HG02885 (cell line): ENCODE measurements around the gene SLC44A3.
"Not testable (repeated sequence)": the region's sequence is repeated elsewhere in the genome, so short reads cannot be mapped to it uniquely, and the experiment has no call there.

ENCODE experiments used
- ATAC-seq: cut with Tn5 transposase; IDR thresholded peaks from one replicate; pipeline ENCODE4 v1.9.1; 2021; ENCODE audit warnings: mild to moderate bottlenecking; ENCODE audit not compliant: unreplicated experiment, poor library complexity

The SLC44A3 gene

GRCh38 chr1:94832446-94832845, 12.3 kb downstream of the SLC44A3 start:
- no peak for ATAC-seq

- no peak for ATAC-seq
These were observed 12.9 kb downstream of the SLC44A3 start for GRCh38 chr1:94832931-94833585.

DNA sequence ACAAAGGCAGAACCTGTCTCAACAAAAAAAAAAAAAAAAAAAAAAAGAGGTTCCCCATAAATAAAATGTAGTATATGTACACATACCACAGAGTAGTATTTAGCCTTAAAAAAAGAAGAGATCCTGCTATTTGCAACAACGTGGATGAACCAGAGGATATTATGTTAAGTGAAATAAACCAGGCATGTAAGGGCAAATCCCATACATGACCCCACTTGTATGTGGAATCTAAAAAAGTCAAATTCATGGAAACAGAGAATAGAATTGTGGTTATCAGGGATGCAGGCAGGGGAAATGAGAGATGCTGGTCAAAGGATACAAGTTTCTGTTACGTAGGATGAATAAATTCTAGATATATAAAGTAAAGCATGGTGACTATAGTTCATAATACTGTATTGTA, 16.7 kb downstream of the SLC44A3 start:
- no peak for ATAC-seq

GRCh38 chr1:94840381-94840780, 20.2 kb downstream of the SLC44A3 start:
- not testable (repeated sequence) for ATAC-seq

DNA sequence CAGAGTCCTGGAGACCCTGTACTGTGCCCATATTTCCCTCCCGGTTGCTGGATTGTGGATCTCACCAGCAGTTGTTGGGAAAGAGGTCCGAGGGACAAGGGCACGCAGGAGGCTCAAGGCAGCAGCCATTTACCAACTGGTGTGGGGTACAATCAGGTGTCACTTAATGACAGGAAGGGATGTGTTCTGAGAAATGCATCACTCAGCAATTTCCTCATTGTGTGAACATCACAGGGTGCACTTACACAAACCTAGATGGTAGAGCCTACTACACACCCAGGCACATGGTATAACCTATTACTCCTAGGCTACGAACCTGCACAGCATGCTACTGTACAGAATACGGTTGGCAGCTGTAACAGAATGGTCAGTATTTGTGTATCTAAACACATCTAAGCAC, 20.7 kb downstream of the SLC44A3 start:
- no peak for ATAC-seq

DNA sequence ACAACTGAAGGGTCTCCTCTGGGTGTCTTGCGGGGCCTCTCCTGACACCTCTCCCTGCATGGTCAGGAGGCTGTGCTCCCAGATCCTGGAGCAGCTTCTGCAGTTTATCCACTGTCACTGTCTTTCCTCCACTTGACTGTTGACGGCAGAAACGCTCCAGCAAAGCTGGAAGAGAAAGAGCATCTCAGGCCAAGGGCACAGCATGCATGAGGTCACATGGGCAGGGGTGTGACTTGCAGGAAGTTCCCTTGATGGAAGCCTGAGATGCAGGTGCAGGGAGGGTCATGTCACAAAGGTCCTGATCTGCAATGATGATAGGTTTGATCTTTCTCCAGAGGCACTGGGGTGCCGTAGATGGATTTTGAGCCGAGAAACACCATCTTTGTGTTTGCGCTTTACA, 23.3 kb downstream of the SLC44A3 start:
- no peak for ATAC-seq

DNA sequence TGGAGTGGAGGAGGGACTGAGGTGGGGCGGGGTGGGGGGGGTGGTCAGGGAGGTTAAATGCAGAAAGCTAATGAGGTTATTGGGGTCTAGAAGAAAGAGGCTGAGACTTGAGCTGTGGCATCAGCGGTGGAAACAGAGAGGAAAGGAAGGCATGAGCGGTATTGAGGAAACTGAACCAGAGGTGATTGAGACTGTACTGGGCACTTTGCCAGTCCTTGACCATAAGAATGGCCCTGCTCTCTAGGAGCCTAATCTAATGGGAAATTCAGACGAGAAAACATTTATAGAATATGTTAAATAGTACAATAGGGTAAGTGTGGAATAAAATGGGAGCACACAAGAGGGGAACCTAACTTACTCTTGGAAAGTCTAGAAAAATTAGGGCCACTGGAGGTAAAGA, 23.7 kb downstream of the SLC44A3 start:
- ATAC-seq = no peak

DNA sequence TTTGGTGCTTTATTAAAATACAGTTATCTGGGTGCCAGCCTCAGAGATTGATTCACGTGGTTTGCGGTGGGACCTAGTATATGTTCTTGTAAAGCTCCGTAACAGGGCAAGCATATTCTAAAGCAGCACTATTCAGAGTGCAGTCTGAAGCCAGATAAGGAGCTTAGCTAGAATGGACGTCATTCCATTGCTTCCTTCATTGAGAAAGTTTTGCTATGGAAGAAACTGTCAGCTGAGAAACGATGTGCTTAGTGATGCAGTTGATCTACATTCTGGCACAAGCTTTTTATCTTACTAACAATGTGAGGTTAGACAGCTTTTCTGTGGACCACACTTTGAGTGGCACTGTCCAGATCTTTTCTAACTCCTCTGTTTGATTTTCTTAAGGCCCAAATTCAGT, 26.2 kb downstream of the SLC44A3 start:
- no peak for ATAC-seq

- ATAC-seq = no peak
These were observed 31.4 kb downstream of the SLC44A3 start for GRCh38 chr1:94851571-94851970.

GRCh38 chr1:94852788-94853187, 32.6 kb downstream of the SLC44A3 start:
- no peak for ATAC-seq

- peak; percentile 99 for ATAC-seq
These were observed 34.5 kb downstream of the SLC44A3 start for GRCh38 chr1:94854458-94855306.

DNA sequence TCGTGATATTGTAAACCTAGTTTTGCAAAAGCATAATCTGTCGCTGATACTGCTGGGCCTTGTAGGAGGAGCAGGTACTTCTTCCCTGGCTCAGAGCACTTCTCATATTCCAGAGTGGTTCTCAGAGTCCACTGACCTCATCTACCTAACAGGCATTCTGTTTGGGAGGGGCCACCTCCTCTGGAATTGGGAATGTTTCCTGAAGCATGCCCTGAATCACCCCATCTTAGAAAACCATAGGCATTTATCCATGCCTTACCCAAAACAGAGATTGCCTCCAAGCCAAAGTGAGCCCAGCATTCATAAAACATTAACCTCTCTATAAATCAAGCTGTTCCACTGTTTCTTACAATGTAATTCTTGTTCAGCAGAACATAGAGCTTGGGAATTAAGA, 35.1 kb downstream of the SLC44A3 start:
- ATAC-seq = no peak

DNA sequence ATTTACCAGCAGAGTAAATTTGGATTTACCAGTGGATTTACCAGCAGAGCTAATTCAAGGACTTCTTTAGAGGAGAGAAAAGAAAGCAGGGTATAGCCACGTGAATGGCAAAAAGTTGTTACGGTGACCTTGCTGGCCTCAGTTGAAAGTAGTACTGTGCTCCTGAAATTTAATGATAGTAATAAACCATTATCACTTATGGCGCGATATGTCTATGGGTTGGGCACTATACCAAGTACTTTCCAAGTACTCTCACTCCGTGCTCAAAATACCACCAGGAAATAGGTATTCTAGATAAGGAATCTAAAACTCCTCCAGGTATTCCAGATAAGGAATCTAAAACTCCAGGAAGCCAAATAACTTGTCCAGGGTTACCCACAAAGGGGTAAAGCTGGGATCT, 35.8 kb downstream of the SLC44A3 start:
- ATAC-seq = no peak

GRCh38 chr1:94856868-94857267, 36.7 kb downstream of the SLC44A3 start:
- no peak for ATAC-seq

DNA sequence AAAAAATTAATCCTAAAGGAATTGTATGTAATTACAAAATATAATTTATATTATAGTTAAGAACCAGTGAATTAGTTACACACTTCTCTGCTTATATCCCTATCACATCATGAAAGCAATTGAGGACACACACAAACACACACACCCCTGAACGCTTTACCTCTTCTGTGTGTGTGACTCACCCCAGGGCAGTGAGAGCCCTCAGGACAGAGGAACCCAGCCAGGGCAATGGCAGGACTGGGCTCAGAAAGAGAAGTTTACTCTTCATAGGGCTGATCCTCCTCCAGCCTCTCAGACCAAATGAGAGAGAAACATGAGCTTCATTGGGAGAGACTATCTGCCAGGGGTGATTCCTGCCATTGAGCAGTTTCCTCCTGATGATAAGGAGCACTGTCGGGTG, 38.1 kb downstream of the SLC44A3 start:
- no peak for ATAC-seq

DNA sequence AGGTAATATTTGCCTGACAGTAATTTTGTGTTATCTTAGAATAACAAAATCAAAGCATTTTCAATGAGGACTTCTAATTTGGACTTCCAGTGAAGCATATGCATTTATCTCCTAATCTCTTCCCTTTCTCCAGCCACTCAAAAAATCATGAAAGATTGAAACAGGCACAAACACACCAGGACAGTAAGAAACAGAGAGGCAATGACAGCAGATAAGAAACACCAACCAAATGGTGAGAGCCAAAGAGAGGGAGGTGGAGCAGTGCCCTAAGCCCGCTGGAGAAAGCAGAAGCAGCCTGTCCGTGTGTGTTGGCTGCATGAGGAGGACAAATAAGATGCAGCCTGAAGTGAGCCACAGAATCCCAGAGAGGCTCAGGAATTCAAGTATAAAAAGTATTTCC, 39.0 kb downstream of the SLC44A3 start:
- no peak for ATAC-seq

- ATAC-seq = no peak
These were observed 42.6 kb downstream of the SLC44A3 start for GRCh38 chr1:94862718-94863117.

- no peak for ATAC-seq
These were observed 43.2 kb downstream of the SLC44A3 start for GRCh38 chr1:94863297-94863911.

DNA sequence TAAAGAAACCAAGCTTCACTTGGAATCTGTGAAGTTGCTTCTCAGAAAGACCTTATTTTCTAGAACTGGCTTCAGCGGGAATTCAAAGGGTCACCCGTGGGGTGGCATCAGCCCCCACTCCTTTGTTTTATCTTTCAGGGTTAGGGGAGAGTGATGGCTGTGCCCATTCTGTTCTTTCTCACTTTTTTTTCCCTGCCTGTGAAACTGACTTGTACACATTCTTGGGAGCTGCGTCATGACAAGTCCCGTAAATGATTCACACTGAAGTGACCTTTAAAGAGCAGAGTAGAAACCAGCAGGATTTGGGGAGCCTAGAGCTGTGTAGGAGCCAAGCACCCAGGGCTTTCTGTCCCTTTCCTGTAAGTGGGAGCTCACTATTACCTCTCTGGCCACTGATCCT, 43.8 kb downstream of the SLC44A3 start:
- ATAC-seq = no peak

GRCh38 chr1:94864821-94865220, 44.7 kb downstream of the SLC44A3 start:
- no peak for ATAC-seq

DNA sequence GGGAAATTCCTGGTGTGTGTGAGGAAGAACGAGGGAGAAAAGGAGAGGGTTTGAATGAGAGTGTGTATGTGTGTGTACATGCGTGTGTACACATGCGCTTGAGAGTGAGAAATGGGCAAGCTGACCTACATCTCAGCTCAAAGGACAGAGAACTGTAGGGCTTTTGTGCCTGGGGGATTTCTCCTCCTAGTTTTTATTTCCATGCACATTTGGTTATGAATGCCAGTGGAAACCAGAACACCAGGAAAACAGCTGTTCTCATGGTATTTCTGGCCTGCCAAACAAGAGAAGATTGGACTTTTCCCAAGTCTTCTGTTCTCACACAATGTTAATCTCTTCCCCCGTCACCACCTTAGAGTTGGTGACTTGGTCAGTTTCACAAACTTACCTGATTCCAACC, 45.2 kb downstream of the SLC44A3 start:
- no peak for ATAC-seq
